AG09319 (cell line): ENCODE data around the gene NPHP4.

Source experiments
- DNase-seq: peaks from one replicate; pipeline ENCODE4 v3.0.0-alpha.2; 2010; ENCODE audit warnings: low read depth; ENCODE audit errors: extremely low read depth
- TF ChIP-seq, protein P1 (sequence below): IDR thresholded peaks from 2 replicates; pipeline ENCODE4 v1.5.1; 2011; ENCODE audit warnings: low read depth, mild to moderate bottlenecking, inconsistent platforms, low read length, moderate library complexity

Gene NPHP4

GRCh38 chr1:5819391-5820025, 172.7 kb downstream of the NPHP4 start:
- no peak for DNase-seq
- TF ChIP-seq, protein P1, sequence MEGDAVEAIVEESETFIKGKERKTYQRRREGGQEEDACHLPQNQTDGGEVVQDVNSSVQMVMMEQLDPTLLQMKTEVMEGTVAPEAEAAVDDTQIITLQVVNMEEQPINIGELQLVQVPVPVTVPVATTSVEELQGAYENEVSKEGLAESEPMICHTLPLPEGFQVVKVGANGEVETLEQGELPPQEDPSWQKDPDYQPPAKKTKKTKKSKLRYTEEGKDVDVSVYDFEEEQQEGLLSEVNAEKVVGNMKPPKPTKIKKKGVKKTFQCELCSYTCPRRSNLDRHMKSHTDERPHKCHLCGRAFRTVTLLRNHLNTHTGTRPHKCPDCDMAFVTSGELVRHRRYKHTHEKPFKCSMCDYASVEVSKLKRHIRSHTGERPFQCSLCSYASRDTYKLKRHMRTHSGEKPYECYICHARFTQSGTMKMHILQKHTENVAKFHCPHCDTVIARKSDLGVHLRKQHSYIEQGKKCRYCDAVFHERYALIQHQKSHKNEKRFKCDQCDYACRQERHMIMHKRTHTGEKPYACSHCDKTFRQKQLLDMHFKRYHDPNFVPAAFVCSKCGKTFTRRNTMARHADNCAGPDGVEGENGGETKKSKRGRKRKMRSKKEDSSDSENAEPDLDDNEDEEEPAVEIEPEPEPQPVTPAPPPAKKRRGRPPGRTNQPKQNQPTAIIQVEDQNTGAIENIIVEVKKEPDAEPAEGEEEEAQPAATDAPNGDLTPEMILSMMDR: no peak

- no peak for DNase-seq
- TF ChIP-seq, protein P1: no peak
Measured at GRCh38 chr1:5818755-5819154, 173.5 kb downstream of the NPHP4 start.

DNA sequence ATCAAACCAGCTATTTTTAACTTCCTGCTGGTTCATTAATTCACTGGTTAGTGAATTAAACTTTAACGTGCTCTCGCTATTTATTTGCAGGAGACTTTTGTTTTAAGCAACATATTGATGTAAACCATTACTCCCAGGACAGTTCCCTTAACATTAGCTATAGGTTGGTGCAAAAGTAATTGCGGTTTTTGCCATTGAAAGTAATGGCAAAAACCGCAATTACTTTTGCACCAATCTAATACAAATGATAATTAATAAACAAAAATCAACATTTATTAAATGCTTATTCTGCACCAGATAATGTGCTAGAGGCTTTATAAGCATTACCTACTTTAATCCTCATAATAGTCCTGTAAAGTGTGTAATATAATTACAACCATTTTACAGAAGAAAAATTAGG, 176.5 kb downstream of the NPHP4 start:
- no peak for DNase-seq
- TF ChIP-seq, protein P1: no peak

DNA sequence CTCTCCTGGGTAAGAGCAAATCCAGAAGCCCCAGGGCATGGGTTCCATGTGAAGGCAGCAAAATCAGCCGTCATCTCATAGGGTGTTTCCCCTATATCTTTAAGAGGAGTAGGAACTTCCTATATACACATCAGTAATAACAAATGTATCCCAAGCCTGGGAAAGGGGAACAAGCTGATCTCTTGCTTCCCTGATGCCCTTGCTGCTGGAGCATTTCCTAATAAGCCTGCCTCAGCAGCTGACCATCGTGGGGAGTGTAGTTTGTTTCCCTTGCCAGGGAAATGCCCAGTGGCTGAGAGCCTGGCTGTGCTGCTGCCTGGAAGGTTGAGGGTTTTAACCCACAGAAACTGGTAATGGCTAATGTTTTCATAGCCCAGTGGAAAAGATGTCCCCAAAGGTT, 177.0 kb downstream of the NPHP4 start:
- DNase-seq: no peak
- TF ChIP-seq, protein P1: no peak

DNA sequence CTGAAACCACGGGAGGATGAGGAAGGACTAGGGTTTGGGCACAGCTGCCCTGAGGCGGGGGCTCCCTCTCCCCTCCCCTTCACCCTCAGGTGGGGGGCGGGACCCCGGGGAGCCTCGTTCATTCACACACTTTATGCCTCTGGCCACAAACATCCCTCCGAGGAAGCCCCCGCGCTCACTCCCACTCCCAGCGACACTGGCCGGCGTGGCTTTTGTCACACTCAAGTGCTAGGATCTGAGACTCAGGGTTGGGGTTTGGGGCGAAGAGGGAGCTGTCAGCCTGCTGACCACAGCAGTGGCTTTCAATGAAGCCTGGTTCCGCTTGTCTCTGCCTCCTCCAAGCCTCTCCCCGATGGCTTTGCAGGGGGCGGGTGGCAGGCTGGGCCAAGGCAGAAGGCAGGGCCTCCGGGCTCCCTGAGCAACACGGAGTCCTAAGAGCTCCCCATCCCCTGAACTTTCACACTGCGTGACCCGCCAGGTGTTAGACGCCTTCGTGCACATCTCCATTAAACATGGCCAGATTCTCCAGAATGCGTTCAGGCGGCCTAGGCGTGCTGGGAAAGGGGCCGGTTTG, 178.1 kb downstream of the NPHP4 start:
- TF ChIP-seq, protein P1: no peak
- DNase-seq: no peak

GRCh38 chr1:5813480-5813879, 178.7 kb downstream of the NPHP4 start:
- DNase-seq: no peak
- TF ChIP-seq, protein P1: no peak
